ENCODE measurements around the gene CADM2. TPM values are rescaled to one million over a fixed set of nuclear protein-coding genes. Genes with fewer than 3 reads are reported as not detected.

The CADM2 gene
- total and polyA plus RNA-seq, 2 experiments from 2014 or later, result 0.09 TPM; not detected in 1

DNA sequence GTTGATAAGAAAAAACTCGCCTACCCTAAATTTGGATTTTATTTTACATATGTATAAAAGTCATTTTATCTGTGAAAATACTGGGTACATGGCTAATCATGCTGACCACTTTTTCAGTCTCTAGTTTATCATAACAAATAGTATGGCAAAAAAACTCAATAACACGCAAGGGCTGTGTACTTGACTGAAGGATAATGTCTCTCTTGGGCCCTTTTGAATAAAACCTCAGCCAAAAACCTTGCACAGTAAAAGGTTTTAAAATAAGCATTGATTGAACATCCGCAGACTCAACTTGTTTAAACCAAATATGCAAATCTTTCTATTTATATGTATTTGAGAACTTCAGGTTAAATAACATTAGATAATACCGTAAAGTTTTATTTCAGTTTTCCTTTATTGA is 285.3 kb downstream of the CADM2 start:
- no peaks in the 10 kb centered on the region for H4K20me1 ChIP-seq (ENCODE audit: insufficient read depth)
- in situ Hi-C loops (cut with MboI), result no loop called here
- TF ChIP-seq EZH2 (IDR thresholded peaks at IDR 0.05; ENCODE audit: insufficient read depth, poor library complexity, severe bottlenecking), result no peak
- TF ChIP-seq EZH2phosphoT487 (IDR thresholded peaks at IDR 0.05; ENCODE audit: insufficient read depth, low read depth), result no peak
- no peak overlapping the region for H3K4me3 ChIP-seq
- no peak overlapping the region for H3K27ac ChIP-seq
- no peaks in the 10 kb centered on the region for H3K4me1 ChIP-seq (ENCODE audit: insufficient read depth)
- no peaks in the 10 kb centered on the region for H3K79me2 ChIP-seq (ENCODE audit: insufficient read depth)
- H3K9ac ChIP-seq, result no peak overlapping the region
- no peak overlapping the region for H3K4me2 ChIP-seq (ENCODE audit: unreplicated experiment)
- no peaks in the 10 kb centered on the region for H3K9me2 ChIP-seq (ENCODE audit: insufficient read depth)
- H3K9me3 ChIP-seq (ENCODE audit: low read depth), result no peaks in the 10 kb centered on the region
- H3K27me3 ChIP-seq (replicated peaks; ENCODE audit: insufficient read depth), result no peaks in the 10 kb centered on the region
- no peak overlapping the region for H2AFZ ChIP-seq
- no peaks in the 10 kb centered on the region for H3K36me3 ChIP-seq (ENCODE audit: low read depth)
- WGBS, 2 experiments (ENCODE audit: low coverage in 1 of 2, low lambda C conversion rate in 2 of 2, missing lambda C conversion rate in 2 of 2), result 17 to 18% methylated on average over 4 of the region's 4 CpGs
- H3F3A ChIP-seq (ENCODE audit: insufficient read depth), result no peaks in the 10 kb centered on the region
- DNase-seq, result no peak

DNA sequence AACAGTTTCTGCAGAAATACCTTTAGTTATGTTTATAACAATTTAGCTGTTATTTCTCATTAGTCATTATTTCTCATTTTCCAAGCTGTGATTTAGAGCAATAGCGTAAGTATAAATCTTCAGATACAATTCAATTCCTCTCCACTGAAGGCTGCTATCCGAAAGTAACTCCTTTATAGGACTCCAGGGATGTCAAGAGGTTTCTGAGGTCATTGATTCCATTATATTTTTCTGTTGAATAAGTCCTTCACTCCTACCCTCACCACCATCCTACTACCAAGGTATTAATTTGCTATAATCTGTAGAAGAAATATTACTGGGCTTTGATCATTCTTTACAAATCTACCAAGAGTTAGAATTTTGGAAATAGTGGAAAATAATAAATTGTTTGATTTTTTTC is 285.7 kb downstream of the CADM2 start:
- no peaks in the 10 kb centered on the region for H3K9me2 ChIP-seq (ENCODE audit: insufficient read depth)

DNA sequence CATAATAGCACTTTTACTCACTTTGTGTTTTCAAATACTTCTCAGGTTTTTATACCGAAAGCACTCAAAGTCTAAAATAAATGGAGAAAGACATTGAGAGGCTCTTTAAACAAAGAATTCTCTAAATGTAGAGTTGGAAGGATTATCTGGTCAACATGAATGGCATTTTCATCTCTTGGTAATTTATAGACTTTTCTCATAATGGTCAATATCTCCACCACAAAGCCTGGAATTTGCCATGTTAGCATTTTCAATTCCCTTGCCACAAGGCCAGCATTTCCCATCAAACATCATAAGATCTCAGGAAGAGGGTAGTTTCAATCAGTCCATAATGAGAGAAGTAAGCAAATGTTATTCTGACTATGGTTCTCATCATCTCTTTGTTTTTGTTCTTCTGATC is 293.0 kb downstream of the CADM2 start:
- Histone ChIP-seq H3K9me3 (ENCODE audit: low read depth) (no peaks in the 10 kb centered on the region), H2AFZ (no peak overlapping the region), H3K4me2 (ENCODE audit: unreplicated experiment) (no peak overlapping the region), H3K4me3 (no peak overlapping the region), H3K9ac (no peak overlapping the region), H3K9me2 (ENCODE audit: insufficient read depth) (no peaks in the 10 kb centered on the region), H3K4me1 (ENCODE audit: insufficient read depth) (no peaks in the 10 kb centered on the region), H3K27me3 (replicated peaks; ENCODE audit: insufficient read depth) (no peaks in the 10 kb centered on the region), H3K79me2 (ENCODE audit: insufficient read depth) (no peaks in the 10 kb centered on the region), H3K27ac (no peak overlapping the region), H4K20me1 (ENCODE audit: insufficient read depth) (no peaks in the 10 kb centered on the region), H3F3A (ENCODE audit: insufficient read depth) (no peaks in the 10 kb centered on the region), H3K36me3 (ENCODE audit: low read depth) (no peaks in the 10 kb centered on the region)
- in situ Hi-C loops (cut with MboI), result no loop called here
- no peak for TF ChIP-seq EZH2phosphoT487 (IDR thresholded peaks at IDR 0.05; ENCODE audit: insufficient read depth, low read depth)
- no peak for TF ChIP-seq EZH2 (IDR thresholded peaks at IDR 0.05; ENCODE audit: insufficient read depth, poor library complexity, severe bottlenecking)
- 51 to 64% methylated on average over 1 of the region's 1 CpG for WGBS, 2 experiments (ENCODE audit: low coverage in 1 of 2, low lambda C conversion rate in 2 of 2, missing lambda C conversion rate in 2 of 2)
- DNase-seq, result no peak

More for the DNA sequence above, 285.7 kb downstream of the CADM2 start:
- H2AFZ ChIP-seq, result no peak overlapping the region
- H4K20me1 ChIP-seq (ENCODE audit: insufficient read depth), result no peaks in the 10 kb centered on the region
- no peak for DNase-seq
- in situ Hi-C loops (cut with MboI), result no loop called here
- H3K9me3 ChIP-seq (ENCODE audit: low read depth), result no peaks in the 10 kb centered on the region
- no peaks in the 10 kb centered on the region for H3F3A ChIP-seq (ENCODE audit: insufficient read depth)
- no peaks in the 10 kb centered on the region for H3K79me2 ChIP-seq (ENCODE audit: insufficient read depth)
- no peaks in the 10 kb centered on the region for H3K4me1 ChIP-seq (ENCODE audit: insufficient read depth)
- WGBS, 2 experiments (ENCODE audit: low coverage in 1 of 2, low lambda C conversion rate in 2 of 2, missing lambda C conversion rate in 2 of 2), result 27 to 40% methylated on average over 2 of the region's 2 CpGs
- H3K9ac ChIP-seq, result no peak overlapping the region
- H3K27ac ChIP-seq, result no peak overlapping the region
- TF ChIP-seq EZH2phosphoT487 (IDR thresholded peaks at IDR 0.05; ENCODE audit: insufficient read depth, low read depth) (no peak), EZH2 (IDR thresholded peaks at IDR 0.05; ENCODE audit: insufficient read depth, poor library complexity, severe bottlenecking) (no peak)
- no peaks in the 10 kb centered on the region for H3K27me3 ChIP-seq (replicated peaks; ENCODE audit: insufficient read depth)
- H3K36me3 ChIP-seq (ENCODE audit: low read depth), result no peaks in the 10 kb centered on the region
- H3K4me2 ChIP-seq (ENCODE audit: unreplicated experiment), result no peak overlapping the region
- H3K4me3 ChIP-seq, result no peak overlapping the region

DNA sequence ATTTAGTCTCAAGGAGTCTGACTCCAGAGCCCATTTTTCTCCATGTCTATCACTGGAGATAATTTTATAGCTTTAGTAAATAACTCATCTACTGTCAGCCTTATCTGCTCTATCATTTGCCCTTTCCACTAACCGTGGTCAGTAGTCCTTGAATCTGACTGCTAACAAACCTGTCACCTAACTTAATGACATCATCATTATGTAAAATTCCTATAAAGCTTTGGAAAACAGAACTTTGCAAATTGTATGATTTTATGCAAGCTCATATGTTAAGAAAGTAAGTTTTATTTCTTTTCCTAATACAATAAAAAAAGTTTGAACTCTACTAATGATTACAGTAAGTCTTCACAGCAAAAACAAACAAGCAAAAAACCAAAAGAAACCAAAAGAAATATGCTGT is 293.9 kb downstream of the CADM2 start:
- no peak overlapping the region for H3K9ac ChIP-seq
- no peaks in the 10 kb centered on the region for H3K9me2 ChIP-seq (ENCODE audit: insufficient read depth)
- H3K79me2 ChIP-seq (ENCODE audit: insufficient read depth), result no peaks in the 10 kb centered on the region
- no peaks in the 10 kb centered on the region for H3K4me1 ChIP-seq (ENCODE audit: insufficient read depth)
- H4K20me1 ChIP-seq (ENCODE audit: insufficient read depth), result no peaks in the 10 kb centered on the region
- H3K27me3 ChIP-seq (replicated peaks; ENCODE audit: insufficient read depth), result no peaks in the 10 kb centered on the region
- no peak overlapping the region for H3K4me2 ChIP-seq (ENCODE audit: unreplicated experiment)
- H3F3A ChIP-seq (ENCODE audit: insufficient read depth), result no peaks in the 10 kb centered on the region
- in situ Hi-C loops (cut with MboI), result no loop called here
- no peaks in the 10 kb centered on the region for H3K36me3 ChIP-seq (ENCODE audit: low read depth)
- WGBS, 2 experiments (ENCODE audit: low coverage in 1 of 2, low lambda C conversion rate in 2 of 2, missing lambda C conversion rate in 2 of 2), result 0 to 13% methylated on average over 1 of the region's 1 CpG
- no peak for DNase-seq
- no peaks in the 10 kb centered on the region for H3K9me3 ChIP-seq (ENCODE audit: low read depth)
- H3K27ac ChIP-seq, result no peak overlapping the region
- H3K4me3 ChIP-seq, result no peak overlapping the region
- no peak for TF ChIP-seq EZH2 (IDR thresholded peaks at IDR 0.05; ENCODE audit: insufficient read depth, poor library complexity, severe bottlenecking)
- TF ChIP-seq EZH2phosphoT487 (IDR thresholded peaks at IDR 0.05; ENCODE audit: insufficient read depth, low read depth), result no peak
- H2AFZ ChIP-seq, result no peak overlapping the region

DNA sequence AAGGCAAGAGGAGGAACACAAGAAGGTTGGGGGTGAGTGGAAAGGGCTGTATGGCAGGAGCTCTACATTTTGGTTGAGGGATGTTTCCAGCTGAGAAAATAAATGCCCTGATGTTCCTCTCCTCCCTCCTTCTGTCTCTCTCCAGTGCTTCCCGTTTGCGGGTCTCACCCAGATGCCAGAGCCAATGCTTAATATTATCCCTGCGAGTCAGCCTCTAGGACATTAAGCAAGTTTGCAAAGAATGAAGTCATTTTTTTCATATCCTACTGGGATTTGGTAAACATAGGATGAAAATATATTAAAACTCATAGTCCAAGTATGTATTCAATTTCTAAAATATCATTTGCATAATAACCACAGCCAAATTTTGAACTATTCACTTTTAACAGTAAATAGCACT is 295.9 kb downstream of the CADM2 start:
- H4K20me1 ChIP-seq (ENCODE audit: insufficient read depth), result no peaks in the 10 kb centered on the region
- no peak overlapping the region for H3K9ac ChIP-seq
- in situ Hi-C loops (cut with MboI), result no loop called here
- no peak overlapping the region for H3K4me2 ChIP-seq (ENCODE audit: unreplicated experiment)
- H3K27ac ChIP-seq, result no peak overlapping the region
- H3K9me2 ChIP-seq (ENCODE audit: insufficient read depth), result no peaks in the 10 kb centered on the region
- no peak for TF ChIP-seq EZH2 (IDR thresholded peaks at IDR 0.05; ENCODE audit: insufficient read depth, poor library complexity, severe bottlenecking)
- TF ChIP-seq EZH2phosphoT487 (IDR thresholded peaks at IDR 0.05; ENCODE audit: insufficient read depth, low read depth), result no peak
- no peaks in the 10 kb centered on the region for H3F3A ChIP-seq (ENCODE audit: insufficient read depth)
- no peak overlapping the region for H2AFZ ChIP-seq
- DNase-seq, result no peak
- WGBS, 2 experiments (ENCODE audit: low coverage in 1 of 2, low lambda C conversion rate in 2 of 2, missing lambda C conversion rate in 2 of 2), result 2 to 6% methylated on average over 3 of the region's 3 CpGs
- H3K36me3 ChIP-seq (ENCODE audit: low read depth), result no peaks in the 10 kb centered on the region
- no peaks in the 10 kb centered on the region for H3K27me3 ChIP-seq (replicated peaks; ENCODE audit: insufficient read depth)
- H3K4me3 ChIP-seq, result no peak overlapping the region
- H3K9me3 ChIP-seq (ENCODE audit: low read depth), result peaks cover 3% of the 10 kb centered on the region
- no peaks in the 10 kb centered on the region for H3K4me1 ChIP-seq (ENCODE audit: insufficient read depth)
- no peaks in the 10 kb centered on the region for H3K79me2 ChIP-seq (ENCODE audit: insufficient read depth)
